Transverse colon (tissue), 4 donors: ENCODE results near the gene EHF. TPM values are rescaled to one million over a fixed set of nuclear protein-coding genes. Genes with fewer than 3 reads are reported as not detected.

ENCODE experiments used
- DNase-seq: peaks from one replicate; pipeline ENCODE4 v3.0.0-alpha.2; 2019
- H3K27ac ChIP-seq, 4 donors: fragments of 200-600 bp; sonication (generic); 2 replicates each; pipeline ENCODE4 v1.5.1; 2016 to 2018; ENCODE audit warnings: inconsistent platforms in 4 of 4
- H3K27me3 ChIP-seq: fragments of 200-600 bp; sonication (generic); 2 replicates; pipeline ENCODE4 v1.5.1; 2017; ENCODE audit warnings: inconsistent platforms
- H3K36me3 ChIP-seq, 4 donors: fragments of 200-600 bp; sonication (generic); 2 replicates each; pipeline ENCODE4 v1.5.1; 2017 to 2019; ENCODE audit warnings: inconsistent platforms in 4 of 4
- H3K4me1 ChIP-seq, 4 donors: fragments of 200-600 bp; sonication (generic); 2 replicates each; pipeline ENCODE4 v1.5.1; 2017 to 2020; ENCODE audit warnings: inconsistent platforms in 4 of 4
- H3K4me3 ChIP-seq, 4 donors: fragments of 200-600 bp; sonication (generic); 1 replicate in 1 of 4; 2 replicates in 3 of 4; pipeline versions ENCODE4 v1.5.1 to v1.6.1; 2017 to 2019; ENCODE audit warnings: inconsistent platforms in 4 of 4
- H3K9me3 ChIP-seq, 2 donors: fragments of 200-600 bp; sonication (generic); 2 replicates each; pipeline ENCODE4 v1.5.1; 2017 to 2019; ENCODE audit warnings: inconsistent platforms in 2 of 2
- CTCF ChIP-seq, 5 experiments: fragments of 200-600 bp in 3 of 5; fragments of 450-650 bp in 2 of 5; sonication (generic) in 3 of 5; IDR thresholded peaks; 1 replicate in 2 of 5; 2 replicates in 3 of 5; pipeline ENCODE4 v1.5.1; 2016 to 2017; ENCODE audit warnings: antibody characterized with exemption in 5 of 5, inconsistent platforms in 3 of 5, mild to moderate bottlenecking in 2 of 5, moderate library complexity in 1 of 5
- EP300 ChIP-seq: sonication (generic); formaldehyde crosslinking; IDR thresholded peaks from one replicate; pipeline ENCODE4 v1.6.1; 2017; ENCODE audit warnings: antibody characterized with exemption, low read depth
- POLR2A ChIP-seq: fragments of 450-650 bp; IDR thresholded peaks from one replicate; pipeline ENCODE4 v1.6.1; 2016; ENCODE audit warnings: antibody characterized with exemption, mild to moderate bottlenecking, moderate library complexity
- POLR2AphosphoS5 ChIP-seq, 3 donors: sonication (generic); formaldehyde crosslinking; IDR thresholded peaks; one replicate each; pipeline ENCODE4 v1.6.1; 2016; ENCODE audit warnings: antibody characterized with exemption in 3 of 3
- WGBS, 2 donors: methylation state at CpG; one replicate each; pipeline ENCODE4 v1.1.5; 2018; ENCODE audit warnings: low coverage in 1 of 2; 5-methylcytosine and 5-hydroxymethylcytosine counted together
- in situ Hi-C, 4 donors: fragments of 200-750 bp; cut with MboI; loops; one replicate each; pipeline versions ENCODE4 v1.15.0 to v1.15.1; 2017; ENCODE audit warnings: low sequenced_read_pairs in 3 of 4, low pct_ligation_motif_present in 1 of 4, low pct_unique_long_range_greater_than_20kb in 1 of 4
- intact Hi-C: fragments of 100-400 bp; cut with DNase I; formaldehyde crosslinking; loops from one replicate; pipeline ENCODE4 v1.15.1; 2023; ENCODE audit warnings: low total_unique reads
- total RNA-seq, 4 donors: library from RNA; depleted of rRNA; stranded (reverse); fragments of >200 nt; gene quantifications; one replicate each; pipeline ENCODE4 v1.1.0, GENCODE V29; 2016

The EHF gene
- total RNA-seq, 4 donors from 2014 or later, result 206 to 406 (median 262) TPM

- Histone ChIP-seq H3K36me3 (no peaks in the 10 kb centered on the region), H3K4me1 (peaks cover 0 to 56% (median 16%) of the 10 kb centered on the region in 4 donors), H3K27ac (peak overlapping the region; percentile 40 to 87 (median 86)), H3K4me3 (peak overlapping the region in 1 of 4 donors; percentile 53), H3K27me3 (no peaks in the 10 kb centered on the region), H3K9me3 (no peaks in the 10 kb centered on the region)
- DNase-seq, result no peak
- intact Hi-C loops (no loop called here), in situ Hi-C loops (no loop called here)
- TF ChIP-seq POLR2AphosphoS5 (IDR thresholded peaks at IDR 0.05), result peak in 1 of 3 donors; percentile 13
- TF ChIP-seq EP300, result no peak
- TF ChIP-seq CTCF (IDR thresholded peaks at IDR 0.05), result no peak
These were observed 5.5 kb downstream of the EHF start for GRCh38 chr11:34626393-34626792.

- DNase-seq, result no peak
- in situ Hi-C loops (no loop called here), intact Hi-C loops (no loop called here)
- 55% methylated on average over 1 of the region's 1 CpG; no CpG with 5 or more reads in 1 of the 2 donors for WGBS, 2 donors
- Histone ChIP-seq H3K4me1 (peaks cover 0 to 64% (median 18%) of the 10 kb centered on the region in 4 donors), H3K4me3 (no peak overlapping the region), H3K27ac (peak overlapping the region in 2 of 4 donors; percentile 5 to 85), H3K36me3 (no peaks in the 10 kb centered on the region), H3K9me3 (no peaks in the 10 kb centered on the region), H3K27me3 (no peaks in the 10 kb centered on the region)
- no peak for TF ChIP-seq EP300
- no peak for TF ChIP-seq CTCF (IDR thresholded peaks at IDR 0.05)
- TF ChIP-seq POLR2A, result no peak
- TF ChIP-seq POLR2AphosphoS5 (IDR thresholded peaks at IDR 0.05), result no peak
These were observed 6.3 kb downstream of the EHF start for GRCh38 chr11:34627197-34627596.

GRCh38 chr11:34629711-34630110, 8.8 kb downstream of the EHF start:
- Histone ChIP-seq H3K27ac (peak overlapping the region; percentile 36 to 89 (median 86)), H3K4me1 (peaks cover 0 to 89% (median 34%) of the 10 kb centered on the region in 4 donors), H3K9me3 (no peaks in the 10 kb centered on the region), H3K27me3 (no peaks in the 10 kb centered on the region), H3K36me3 (no peaks in the 10 kb centered on the region), H3K4me3 (no peak overlapping the region)
- TF ChIP-seq CTCF (IDR thresholded peaks at IDR 0.05) (no peak), POLR2A (no peak), EP300 (no peak), POLR2AphosphoS5 (IDR thresholded peaks at IDR 0.05) (no peak)
- no peak for DNase-seq
- intact Hi-C loops, result no loop called here
- in situ Hi-C loops, result no loop called here

- Histone ChIP-seq H3K36me3 (no peaks in the 10 kb centered on the region), H3K27ac (peak overlapping the region; percentile 85 to 89 (median 86)), H3K9me3 (no peaks in the 10 kb centered on the region), H3K4me1 (peaks cover 0 to 93% (median 37%) of the 10 kb centered on the region in 4 donors), H3K27me3 (no peaks in the 10 kb centered on the region), H3K4me3 (peak overlapping the region in 1 of 4 donors; percentile 10)
- TF ChIP-seq POLR2AphosphoS5 (IDR thresholded peaks at IDR 0.05), result peak in 1 of 3 donors; percentile 13
- no peak for TF ChIP-seq CTCF (IDR thresholded peaks at IDR 0.05)
- TF ChIP-seq EP300, result no peak
- TF ChIP-seq POLR2A, result peak; percentile 42
- no peak for DNase-seq
- WGBS, 2 donors, result 55 to 60% methylated on average over 3 to 7 of the region's 7 CpGs
- in situ Hi-C loops (no loop called here), intact Hi-C loops (no loop called here)
These were observed 9.7 kb downstream of the EHF start for GRCh38 chr11:34630544-34630943.
